Measurements from ENCODE around the gene ZNF25.

DNA sequence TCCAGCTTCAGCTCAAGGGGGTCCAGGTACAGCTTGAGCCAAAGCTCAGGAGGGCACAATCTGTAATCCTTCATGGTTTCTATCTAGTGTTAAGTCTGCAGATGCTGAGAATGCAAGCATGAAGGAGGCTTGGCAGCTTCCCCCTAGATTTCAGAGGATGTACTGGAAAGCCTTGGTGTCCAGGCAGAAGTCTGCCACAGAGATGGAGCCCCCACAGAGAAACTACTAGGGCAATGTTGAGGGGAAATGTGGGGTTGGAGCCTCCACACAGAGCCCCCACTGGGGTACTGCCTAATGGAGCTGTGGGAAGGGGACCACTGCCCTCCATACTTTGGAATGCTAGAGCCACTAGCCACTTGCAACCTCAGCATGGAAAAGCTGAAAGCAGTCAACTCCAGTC, 11.4 kb downstream of the ZNF25 start:
- TF ChIP-seq, protein P1, sequence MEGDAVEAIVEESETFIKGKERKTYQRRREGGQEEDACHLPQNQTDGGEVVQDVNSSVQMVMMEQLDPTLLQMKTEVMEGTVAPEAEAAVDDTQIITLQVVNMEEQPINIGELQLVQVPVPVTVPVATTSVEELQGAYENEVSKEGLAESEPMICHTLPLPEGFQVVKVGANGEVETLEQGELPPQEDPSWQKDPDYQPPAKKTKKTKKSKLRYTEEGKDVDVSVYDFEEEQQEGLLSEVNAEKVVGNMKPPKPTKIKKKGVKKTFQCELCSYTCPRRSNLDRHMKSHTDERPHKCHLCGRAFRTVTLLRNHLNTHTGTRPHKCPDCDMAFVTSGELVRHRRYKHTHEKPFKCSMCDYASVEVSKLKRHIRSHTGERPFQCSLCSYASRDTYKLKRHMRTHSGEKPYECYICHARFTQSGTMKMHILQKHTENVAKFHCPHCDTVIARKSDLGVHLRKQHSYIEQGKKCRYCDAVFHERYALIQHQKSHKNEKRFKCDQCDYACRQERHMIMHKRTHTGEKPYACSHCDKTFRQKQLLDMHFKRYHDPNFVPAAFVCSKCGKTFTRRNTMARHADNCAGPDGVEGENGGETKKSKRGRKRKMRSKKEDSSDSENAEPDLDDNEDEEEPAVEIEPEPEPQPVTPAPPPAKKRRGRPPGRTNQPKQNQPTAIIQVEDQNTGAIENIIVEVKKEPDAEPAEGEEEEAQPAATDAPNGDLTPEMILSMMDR (optimal IDR thresholded peaks at IDR 0.05 in 1 of 3, IDR thresholded peaks at IDR 0.05 in 1 of 3, conservative IDR thresholded peaks at IDR 0.05 in 1 of 3; ENCODE audit: extremely low read depth in 1 of 3, insufficient read depth in 2 of 3, low read length in 3 of 3) = no peak
- no peak for TF ChIP-seq EZH2 (IDR thresholded peaks at IDR 0.05; ENCODE audit: low read length)

All from keratinocyte (primary cell).